Keratinocyte (primary cell): ENCODE results near the gene CDC14A. TPM values are rescaled to one million over a fixed set of nuclear protein-coding genes. Genes with fewer than 3 reads are reported as not detected.

ENCODE experiments used
- DNase-seq: peaks from one replicate; pipeline ENCODE4 v3.0.0-alpha.2; 2011; ENCODE audit warnings: low read depth, missing footprints, low spot score
- FAIRE-seq: peaks from 2 replicates; lab custom pipeline; 2011; peaks lifted over from hg19 to GRCh38; lab: Jason Lieb, UNC
- H2AFZ ChIP-seq: 2 replicates; pipeline ENCODE4 v1.6.0; 2012; ENCODE audit warnings: low read length, control low read depth, inconsistent platforms; ENCODE audit not compliant: control insufficient read depth
- H3K27ac ChIP-seq: 2 replicates; pipeline ENCODE4 v1.5.1; 2011; ENCODE audit warnings: low read length; ENCODE audit not compliant: control insufficient read depth, insufficient read depth
- H3K27me3 ChIP-seq: 3 replicates; pipeline ENCODE4 v1.6.0; 2011; ENCODE audit warnings: low read length; ENCODE audit not compliant: control insufficient read depth, insufficient read depth; ENCODE audit errors: extremely low read depth
- H3K36me3 ChIP-seq, 2 experiments: 2 replicates in 1 of 2; 3 replicates in 1 of 2; pipeline ENCODE4 v1.5.1; 2011; ENCODE audit warnings: low read length in 2 of 2, mild to moderate bottlenecking in 1 of 2; ENCODE audit not compliant: control insufficient read depth in 2 of 2, insufficient read depth in 2 of 2; ENCODE audit errors: extremely low read depth in 1 of 2
- H3K4me1 ChIP-seq: 3 replicates; pipeline ENCODE4 v1.5.1; 2011; ENCODE audit warnings: low read length; ENCODE audit not compliant: control insufficient read depth, insufficient read depth; ENCODE audit errors: extremely low read depth
- H3K4me2 ChIP-seq: 3 replicates; pipeline ENCODE4 v1.6.0; 2011; ENCODE audit warnings: low read depth, low read length; ENCODE audit not compliant: control insufficient read depth, insufficient read depth; ENCODE audit errors: extremely low read depth
- H3K4me3 ChIP-seq, 3 experiments: fragments of 200-600 bp in 1 of 3; sonication (generic) in 1 of 3; 2 replicates in 2 of 3; 3 replicates in 1 of 3; pipeline ENCODE4 v1.5.1; 2011 to 2016; ENCODE audit warnings: low read length in 3 of 3, mild to moderate bottlenecking in 3 of 3, control low read depth in 2 of 3, inconsistent platforms in 1 of 3, low read depth in 1 of 3, mixed read lengths in 1 of 3, mixed run types in 1 of 3, moderate library complexity in 1 of 3; ENCODE audit not compliant: control insufficient read depth in 2 of 3, insufficient read depth in 2 of 3; ENCODE audit errors: extremely low read depth in 1 of 3
- H3K79me2 ChIP-seq: 2 replicates; pipeline ENCODE4 v1.6.0; 2012; ENCODE audit warnings: low read length; ENCODE audit not compliant: control insufficient read depth, insufficient read depth
- H3K9ac ChIP-seq: 3 replicates; pipeline ENCODE4 v1.6.0; 2011; ENCODE audit warnings: low read length; ENCODE audit not compliant: control insufficient read depth, insufficient read depth; ENCODE audit errors: extremely low read depth
- H3K9me1 ChIP-seq: 3 replicates; pipeline ENCODE4 v1.6.0; 2011; ENCODE audit warnings: low read length; ENCODE audit not compliant: control insufficient read depth, insufficient read depth; ENCODE audit errors: extremely low read depth
- H3K9me3 ChIP-seq: 2 replicates; pipeline ENCODE4 v1.5.1; 2012; ENCODE audit warnings: low read depth, low read length; ENCODE audit not compliant: control insufficient read depth
- H4K20me1 ChIP-seq: 3 replicates; pipeline ENCODE4 v1.6.0; 2011; ENCODE audit warnings: low read length; ENCODE audit not compliant: control insufficient read depth, insufficient read depth; ENCODE audit errors: extremely low read depth
- EZH2 ChIP-seq: IDR thresholded peaks from one replicate; pipeline ENCODE4 v1.6.1; 2012; ENCODE audit warnings: inconsistent platforms, mild to moderate bottlenecking, low read length, moderate library complexity
- dilution Hi-C: fragments of 300-500 bp; cut with MboI; formaldehyde crosslinking; loops from one replicate; pipeline ENCODE4 v1.7.0; 2020; ENCODE audit warnings: low sequenced_read_pairs; ENCODE audit not compliant: extremely low pct_ligation_motif_present
- polyA plus RNA-seq, 5 experiments: library from polyadenylated mRNA; depleted of rRNA in 3 of 5; stranded (reverse) in 3 of 5; stranded (forward) in 1 of 5; unstranded in 1 of 5; fragments of >200 nt; gene quantifications; 1 replicate in 1 of 5; 2 replicates in 3 of 5; 3 replicates in 1 of 5; pipeline versions ENCODE4 v1.2.1 to v1.2.3, GENCODE V29; 2011 to 2012; ENCODE audit warnings: missing spikeins in 2 of 5, low read depth in 1 of 5, low replicate concordance in 1 of 5
- TF ChIP-seq, protein P1 (sequence below), 3 experiments: IDR thresholded peaks in 1 of 3; conservative IDR thresholded peaks in 1 of 3; optimal IDR thresholded peaks in 1 of 3; 2 replicates in 2 of 3; 3 replicates in 1 of 3; pipeline versions ENCODE3 to v1.5.1; 2011; ENCODE audit warnings: low read length in 3 of 3, mild to moderate bottlenecking in 3 of 3, moderate library complexity in 2 of 3, control low read depth in 1 of 3, inconsistent platforms in 1 of 3; ENCODE audit not compliant: insufficient read depth in 2 of 3; ENCODE audit errors: extremely low read depth in 1 of 3

Gene CDC14A
- polyA plus RNA-seq, 1 donor (not counting 4 experiments of a cell fraction or from before 2014, with no cell fraction given), result 2.2 TPM

DNA sequence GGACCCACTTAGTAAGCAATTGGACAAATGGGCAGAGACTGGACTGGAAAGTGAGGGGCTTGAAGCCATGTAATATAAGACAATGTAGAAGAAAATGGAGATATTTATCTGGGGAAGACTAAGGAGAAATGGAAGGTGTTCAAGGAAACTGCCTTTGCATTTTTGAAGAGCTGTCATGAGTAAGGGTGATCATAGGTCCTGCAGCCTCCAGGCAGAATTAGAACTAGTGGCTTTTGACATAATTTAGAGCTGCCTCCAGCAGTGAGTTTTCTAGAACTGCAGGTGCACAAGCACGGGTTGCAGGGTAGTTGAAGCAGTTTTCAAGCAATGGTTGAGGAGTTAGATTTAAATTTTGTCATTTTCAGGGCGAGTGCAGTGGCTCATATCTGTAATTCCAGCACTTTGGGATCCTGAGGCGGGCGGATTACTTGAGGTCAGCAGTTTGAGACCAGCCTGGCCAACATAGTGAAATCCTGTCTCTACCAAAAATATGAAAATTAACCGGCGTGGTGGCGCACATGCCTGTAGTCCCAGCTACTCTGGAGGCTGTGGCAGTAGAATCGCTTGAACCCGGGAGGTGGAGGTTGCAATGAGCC lies 3.7 kb upstream of the CDC14A start:
- H2AFZ ChIP-seq, result no peak overlapping the region

DNA sequence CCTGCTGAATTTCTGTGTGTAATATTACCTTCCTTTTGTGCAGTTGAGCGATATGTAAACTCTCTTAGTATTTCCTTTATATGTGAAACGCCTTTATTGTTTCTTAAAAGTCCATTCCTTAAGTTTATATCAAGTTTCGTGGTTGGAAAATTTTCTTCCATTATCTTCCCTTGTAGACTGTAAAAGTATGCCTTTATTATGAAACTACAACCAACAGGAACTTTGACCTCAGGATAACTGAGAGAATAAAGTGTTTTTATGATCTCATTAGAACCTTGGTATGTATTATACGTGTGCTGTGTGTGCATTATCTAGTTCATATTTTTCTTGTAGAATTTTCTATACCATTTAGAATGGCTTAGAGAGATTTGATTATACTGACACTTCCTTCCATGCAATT lies 3.1 kb upstream of the CDC14A start:
- dilution Hi-C loops, result no loop called here
- no peaks in the 10 kb centered on the region for H3K9me1 ChIP-seq
- H3K79me2 ChIP-seq, result no peaks in the 10 kb centered on the region
- FAIRE-seq, result no peak
- no peak for DNase-seq
- H4K20me1 ChIP-seq, result no peaks in the 10 kb centered on the region
- peaks cover 14% of the 10 kb centered on the region for H3K4me1 ChIP-seq
- H3K9ac ChIP-seq, result no peak overlapping the region
- no peaks in the 10 kb centered on the region for H3K9me3 ChIP-seq
- TF ChIP-seq, protein P1, sequence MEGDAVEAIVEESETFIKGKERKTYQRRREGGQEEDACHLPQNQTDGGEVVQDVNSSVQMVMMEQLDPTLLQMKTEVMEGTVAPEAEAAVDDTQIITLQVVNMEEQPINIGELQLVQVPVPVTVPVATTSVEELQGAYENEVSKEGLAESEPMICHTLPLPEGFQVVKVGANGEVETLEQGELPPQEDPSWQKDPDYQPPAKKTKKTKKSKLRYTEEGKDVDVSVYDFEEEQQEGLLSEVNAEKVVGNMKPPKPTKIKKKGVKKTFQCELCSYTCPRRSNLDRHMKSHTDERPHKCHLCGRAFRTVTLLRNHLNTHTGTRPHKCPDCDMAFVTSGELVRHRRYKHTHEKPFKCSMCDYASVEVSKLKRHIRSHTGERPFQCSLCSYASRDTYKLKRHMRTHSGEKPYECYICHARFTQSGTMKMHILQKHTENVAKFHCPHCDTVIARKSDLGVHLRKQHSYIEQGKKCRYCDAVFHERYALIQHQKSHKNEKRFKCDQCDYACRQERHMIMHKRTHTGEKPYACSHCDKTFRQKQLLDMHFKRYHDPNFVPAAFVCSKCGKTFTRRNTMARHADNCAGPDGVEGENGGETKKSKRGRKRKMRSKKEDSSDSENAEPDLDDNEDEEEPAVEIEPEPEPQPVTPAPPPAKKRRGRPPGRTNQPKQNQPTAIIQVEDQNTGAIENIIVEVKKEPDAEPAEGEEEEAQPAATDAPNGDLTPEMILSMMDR (optimal IDR thresholded peaks at IDR 0.05 in 1 of 3, IDR thresholded peaks at IDR 0.05 in 1 of 3, conservative IDR thresholded peaks at IDR 0.05 in 1 of 3; ENCODE audit: extremely low read depth in 1 of 3, insufficient read depth in 2 of 3, low read length in 3 of 3), result no peak
- TF ChIP-seq EZH2, result no peak
- no peak overlapping the region for H3K4me2 ChIP-seq
- H3K27me3 ChIP-seq, result no peaks in the 10 kb centered on the region
- no peaks in the 10 kb centered on the region for H3K36me3 ChIP-seq
- H3K27ac ChIP-seq, result no peak overlapping the region
- H2AFZ ChIP-seq, result no peak overlapping the region
- no peak overlapping the region for H3K4me3 ChIP-seq

More for the DNA sequence above, 3.7 kb upstream of the CDC14A start:
- no peaks in the 10 kb centered on the region for H3K27me3 ChIP-seq
- no peak overlapping the region for H3K9ac ChIP-seq
- no peak overlapping the region for H3K4me3 ChIP-seq
- DNase-seq (no peak), FAIRE-seq (no peak)
- H3K27ac ChIP-seq, result no peak overlapping the region
- no peak overlapping the region for H3K4me2 ChIP-seq
- TF ChIP-seq, protein P1 (optimal IDR thresholded peaks at IDR 0.05 in 1 of 3, IDR thresholded peaks at IDR 0.05 in 1 of 3, conservative IDR thresholded peaks at IDR 0.05 in 1 of 3; ENCODE audit: extremely low read depth in 1 of 3, insufficient read depth in 2 of 3, low read length in 3 of 3), result no peak
- TF ChIP-seq EZH2, result no peak
- H3K36me3 ChIP-seq, result no peaks in the 10 kb centered on the region
- peaks cover 9% of the 10 kb centered on the region for H3K4me1 ChIP-seq
- no peaks in the 10 kb centered on the region for H3K9me3 ChIP-seq
- no peaks in the 10 kb centered on the region for H4K20me1 ChIP-seq
- no peaks in the 10 kb centered on the region for H3K9me1 ChIP-seq
- no peaks in the 10 kb centered on the region for H3K79me2 ChIP-seq
- dilution Hi-C loops, result no loop called here
